ENCODE data around the gene ADGRL3.

The ADGRL3 gene

DNA sequence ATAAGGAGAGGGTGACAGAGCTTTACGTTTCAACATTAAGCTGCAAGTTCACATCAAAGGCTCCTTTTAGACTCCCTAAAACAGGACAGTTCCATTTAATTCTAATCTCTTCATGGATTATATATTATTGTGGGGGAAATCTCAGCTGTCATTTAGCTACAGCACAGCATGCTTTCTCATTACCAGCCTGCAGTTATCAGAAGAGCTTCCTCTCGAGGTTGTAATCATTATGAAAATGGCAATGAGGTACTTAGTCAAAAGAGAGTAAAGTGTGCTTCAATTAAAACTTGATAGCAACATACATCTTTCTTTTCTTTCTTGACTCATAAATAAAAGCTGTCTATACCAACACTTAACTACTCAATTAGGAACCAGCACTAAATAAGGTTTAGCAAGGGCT lies 896.8 kb downstream of the ADGRL3 start:
- no peak for DNase-seq (ENCODE audit: low read depth in 2 of 2)

DNA sequence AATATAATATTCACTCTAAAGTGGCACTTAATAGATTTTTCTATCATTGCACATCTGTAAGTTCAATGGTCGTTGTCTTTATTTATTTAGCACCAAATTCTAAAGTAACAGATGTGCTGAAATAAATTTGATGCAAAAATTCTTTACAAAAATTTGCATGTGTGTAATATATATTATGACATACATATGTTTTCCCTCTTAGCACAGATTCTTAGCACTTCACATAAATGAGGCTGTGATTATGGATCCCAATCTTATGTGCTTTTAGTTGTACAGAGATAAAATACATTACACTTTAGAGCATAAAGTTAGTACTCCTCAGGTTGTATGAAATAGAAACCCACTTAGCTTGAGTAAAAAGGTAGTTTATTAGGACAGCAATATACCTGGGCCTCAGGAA lies 915.1 kb downstream of the ADGRL3 start:
- no peak for DNase-seq (ENCODE audit: low read depth in 2 of 2)

GRCh38 chr4:62117886-62118285 lies 917.8 kb downstream of the ADGRL3 start:
- DNase-seq (ENCODE audit: low read depth in 2 of 2): no peak

- no peak for DNase-seq (ENCODE audit: low read depth in 2 of 2)
These were observed 918.4 kb downstream of the ADGRL3 start for GRCh38 chr4:62118558-62118957.

DNA sequence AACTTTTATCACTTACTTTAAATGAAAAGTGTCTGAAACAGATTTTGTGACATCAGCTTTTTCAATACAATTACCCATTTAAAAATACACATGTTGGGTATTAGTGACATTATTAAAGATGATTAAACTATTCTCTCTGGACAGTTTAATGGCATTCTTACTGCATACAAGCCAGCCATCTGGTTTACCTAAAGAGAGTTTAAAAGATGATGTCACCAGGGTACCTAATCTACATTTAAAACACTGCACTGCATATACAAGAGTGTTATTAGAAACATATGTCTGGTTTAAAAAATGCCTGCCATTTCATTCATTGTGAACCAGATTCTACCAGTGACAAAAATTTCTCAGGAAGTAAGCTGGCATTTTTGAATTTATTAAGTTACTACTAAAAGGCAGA lies 919.1 kb downstream of the ADGRL3 start:
- no peak for DNase-seq (ENCODE audit: low read depth in 2 of 2)

DNA sequence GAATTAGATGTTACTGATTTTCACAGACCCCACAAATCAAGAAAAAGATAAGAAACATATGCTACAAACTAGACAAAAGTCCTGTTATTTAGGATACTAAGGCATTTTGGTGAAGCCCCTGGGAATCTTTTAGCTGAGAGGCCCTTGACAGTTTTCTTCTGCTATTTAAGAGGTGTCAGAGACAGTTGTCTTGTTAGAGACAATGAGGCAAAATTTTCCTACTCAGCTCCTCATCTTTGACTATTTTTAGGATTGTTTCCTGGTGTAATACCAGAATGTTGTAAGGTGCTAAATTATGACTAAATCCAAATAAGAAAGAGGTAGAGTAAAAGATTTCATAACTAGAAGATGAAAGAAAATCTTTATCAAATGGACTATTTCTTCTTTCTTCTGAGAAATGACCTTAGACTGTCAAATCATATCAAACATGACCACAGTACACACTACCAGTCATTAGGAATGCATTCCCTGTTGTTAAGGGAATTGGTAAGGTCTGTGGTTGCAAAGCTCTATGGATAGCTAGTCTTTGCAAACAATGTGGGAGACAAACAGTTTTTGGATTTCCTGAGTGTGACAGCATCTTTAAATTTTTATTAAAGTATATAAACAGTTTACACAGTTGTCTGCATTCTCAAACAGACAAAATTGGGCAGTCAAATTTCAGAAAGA lies 926.1 kb downstream of the ADGRL3 start:
- DNase-seq (ENCODE audit: low read depth in 2 of 2): no peak
